Neural cell (in vitro differentiated cells): ENCODE measurements around the gene EFEMP2.

Experiments used
- CTCF ChIP-seq: fragments of 450-650 bp; IDR thresholded peaks from 2 replicates; pipeline ENCODE4 v1.5.1; 2014; ENCODE audit warnings: antibody characterized with exemption, mild to moderate bottlenecking, moderate library complexity; ENCODE audit not compliant: poor library complexity, severe bottlenecking
- EP300 ChIP-seq: fragments of 450-650 bp; conservative IDR thresholded peaks from 2 replicates; pipeline ENCODE4 v1.6.1; 2014; ENCODE audit warnings: antibody characterized with exemption, mild to moderate bottlenecking, moderate library complexity; ENCODE audit not compliant: poor library complexity, severe bottlenecking
- POLR2AphosphoS5 ChIP-seq: IDR thresholded peaks from 2 replicates; pipeline ENCODE4 v1.6.1; 2012
- RAD21 ChIP-seq: fragments of 450-650 bp; conservative IDR thresholded peaks from 2 replicates; pipeline ENCODE4 v1.6.1; 2014; ENCODE audit warnings: antibody characterized with exemption, mild to moderate bottlenecking, moderate library complexity
- REST ChIP-seq: IDR thresholded peaks from 2 replicates; pipeline ENCODE4 v1.6.1; 2012; ENCODE audit warnings: borderline replicate concordance
- TAF1 ChIP-seq: IDR thresholded peaks from 2 replicates; pipeline ENCODE4 v1.6.1; 2012; ENCODE audit warnings: low read depth

- TF ChIP-seq RAD21 (no peak), POLR2AphosphoS5 (no peak), CTCF (peak; percentile 31), EP300 (no peak), REST (no peak), TAF1 (no peak)
Observed at GRCh38 chr11:65911682-65912568, 39.3 kb upstream of the EFEMP2 start.
